H1 (cell line): ENCODE results near the gene NHLH2. TPM values are rescaled to one million over a fixed set of nuclear protein-coding genes. Genes with fewer than 3 reads are reported as not detected.

Experiments used
- CBX5 ChIP-seq: fragments of 300-800, 300-1000 bp; sonication (generic); IDR thresholded peaks from 2 replicates; pipeline ENCODE4 v1.7.1; 2016; ENCODE audit warnings: antibody characterized with exemption, low read length, low read depth
- CHD1 ChIP-seq: IDR thresholded peaks from 2 replicates; pipeline ENCODE4 v1.6.1; 2012; ENCODE audit warnings: low read depth, low read length, improper control_type of control experiment
- CREB1 ChIP-seq: IDR thresholded peaks from 2 replicates; pipeline ENCODE4 v1.6.1; 2012; ENCODE audit warnings: inconsistent platforms
- POU5F1 ChIP-seq: IDR thresholded peaks from 2 replicates; pipeline ENCODE4 v1.6.1; 2011; ENCODE audit warnings: low read depth, mild to moderate bottlenecking, low read length, moderate library complexity
- SIN3A ChIP-seq, 2 experiments: IDR thresholded peaks in 1 of 2; conservative IDR thresholded peaks in 1 of 2; 2 replicates each; pipeline ENCODE4 v1.6.1; 2011 to 2012; ENCODE audit warnings: low read length in 2 of 2, improper control_type of control experiment in 1 of 2, low read depth in 1 of 2, mild to moderate bottlenecking in 1 of 2
- SRF ChIP-seq: IDR thresholded peaks from 2 replicates; pipeline ENCODE4 v1.6.1; 2011; ENCODE audit warnings: mild to moderate bottlenecking, low read depth, low read length, moderate library complexity
- ZNF274 ChIP-seq: IDR thresholded peaks from 2 replicates; pipeline ENCODE4 v1.7.0; 2012; ENCODE audit warnings: low read length, borderline replicate concordance; ENCODE audit errors: extremely low read depth
- polyA plus RNA-seq, 7 experiments: library from polyadenylated mRNA; depleted of rRNA in 3 of 7; stranded (reverse) in 5 of 7; unstranded in 2 of 7; fragments of >200 nt in 5 of 7; fragments of 200-250 nt in 2 of 7; gene quantifications; 1 replicate in 5 of 7; 2 replicates in 1 of 7; 4 replicates in 1 of 7; pipeline versions ENCODE4 v1.2.1 to v1.2.3, GENCODE V29; 2011 to 2013; ENCODE audit warnings: missing spikeins in 2 of 7, mixed read lengths in 2 of 7
- total RNA-seq: library from RNA; stranded (reverse); fragmentation: NEBNext Ultra II Directional; extraction: Animal tissue kit (Norgen Biotek cat#: 25700); gene quantifications from 2 replicates; pipeline ENCODE4 v1.2.1, GENCODE V29; 2021
- TF ChIP-seq, protein P1 (sequence below): fragments of 300-600 bp; sonication (generic); IDR thresholded peaks from 2 replicates; pipeline ENCODE4 v1.7.1; 2012; ENCODE audit warnings: low read length, moderate library complexity, mild to moderate bottlenecking, inconsistent platforms; ENCODE audit not compliant: insufficient replicate concordance
- TF ChIP-seq, protein P2 (sequence below): IDR thresholded peaks from 2 replicates; pipeline ENCODE4 v1.6.1; 2012; ENCODE audit warnings: low read length, inconsistent platforms

NHLH2 gene
- total and polyA plus RNA-seq, 2 of the 8 experiments (the other 6 are each of a cell fraction or from before 2014, with no cell fraction given) = 0.92 to 1.1 TPM

DNA sequence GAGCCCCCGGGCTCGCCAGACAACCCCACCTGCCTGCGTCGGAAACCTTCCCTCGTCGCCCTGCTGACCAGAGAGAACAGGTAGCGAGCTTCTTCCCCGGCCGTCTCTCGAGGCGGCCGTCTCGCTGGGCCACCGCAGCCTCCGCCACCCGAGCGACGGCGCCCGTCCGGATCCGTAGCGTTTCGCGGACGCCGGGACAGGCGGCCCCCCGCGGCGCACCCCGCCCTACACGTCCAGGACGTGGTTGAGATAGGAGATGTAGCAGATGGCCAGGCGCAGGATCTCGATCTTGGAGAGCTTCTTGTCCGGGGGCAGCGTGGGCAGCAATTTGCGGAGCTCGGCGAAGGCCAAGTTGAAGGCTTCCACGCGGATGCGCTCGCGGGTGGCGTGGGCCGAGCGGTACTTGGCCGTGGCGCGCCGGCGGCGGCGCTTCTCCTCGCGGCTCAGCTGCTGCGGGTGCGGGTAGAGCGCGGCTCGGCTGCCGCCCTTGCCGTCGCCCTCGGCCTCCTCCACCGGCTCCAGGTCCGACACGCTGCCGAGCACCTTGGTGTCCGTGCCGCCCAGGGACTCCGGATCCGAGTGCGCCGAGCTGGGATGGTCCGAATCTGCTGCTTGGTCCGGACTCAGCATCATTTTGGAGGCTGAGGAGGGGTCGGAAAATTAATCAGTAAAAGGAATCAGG, 3.0 kb downstream of the NHLH2 start (continued):
- TF ChIP-seq, protein P1, sequence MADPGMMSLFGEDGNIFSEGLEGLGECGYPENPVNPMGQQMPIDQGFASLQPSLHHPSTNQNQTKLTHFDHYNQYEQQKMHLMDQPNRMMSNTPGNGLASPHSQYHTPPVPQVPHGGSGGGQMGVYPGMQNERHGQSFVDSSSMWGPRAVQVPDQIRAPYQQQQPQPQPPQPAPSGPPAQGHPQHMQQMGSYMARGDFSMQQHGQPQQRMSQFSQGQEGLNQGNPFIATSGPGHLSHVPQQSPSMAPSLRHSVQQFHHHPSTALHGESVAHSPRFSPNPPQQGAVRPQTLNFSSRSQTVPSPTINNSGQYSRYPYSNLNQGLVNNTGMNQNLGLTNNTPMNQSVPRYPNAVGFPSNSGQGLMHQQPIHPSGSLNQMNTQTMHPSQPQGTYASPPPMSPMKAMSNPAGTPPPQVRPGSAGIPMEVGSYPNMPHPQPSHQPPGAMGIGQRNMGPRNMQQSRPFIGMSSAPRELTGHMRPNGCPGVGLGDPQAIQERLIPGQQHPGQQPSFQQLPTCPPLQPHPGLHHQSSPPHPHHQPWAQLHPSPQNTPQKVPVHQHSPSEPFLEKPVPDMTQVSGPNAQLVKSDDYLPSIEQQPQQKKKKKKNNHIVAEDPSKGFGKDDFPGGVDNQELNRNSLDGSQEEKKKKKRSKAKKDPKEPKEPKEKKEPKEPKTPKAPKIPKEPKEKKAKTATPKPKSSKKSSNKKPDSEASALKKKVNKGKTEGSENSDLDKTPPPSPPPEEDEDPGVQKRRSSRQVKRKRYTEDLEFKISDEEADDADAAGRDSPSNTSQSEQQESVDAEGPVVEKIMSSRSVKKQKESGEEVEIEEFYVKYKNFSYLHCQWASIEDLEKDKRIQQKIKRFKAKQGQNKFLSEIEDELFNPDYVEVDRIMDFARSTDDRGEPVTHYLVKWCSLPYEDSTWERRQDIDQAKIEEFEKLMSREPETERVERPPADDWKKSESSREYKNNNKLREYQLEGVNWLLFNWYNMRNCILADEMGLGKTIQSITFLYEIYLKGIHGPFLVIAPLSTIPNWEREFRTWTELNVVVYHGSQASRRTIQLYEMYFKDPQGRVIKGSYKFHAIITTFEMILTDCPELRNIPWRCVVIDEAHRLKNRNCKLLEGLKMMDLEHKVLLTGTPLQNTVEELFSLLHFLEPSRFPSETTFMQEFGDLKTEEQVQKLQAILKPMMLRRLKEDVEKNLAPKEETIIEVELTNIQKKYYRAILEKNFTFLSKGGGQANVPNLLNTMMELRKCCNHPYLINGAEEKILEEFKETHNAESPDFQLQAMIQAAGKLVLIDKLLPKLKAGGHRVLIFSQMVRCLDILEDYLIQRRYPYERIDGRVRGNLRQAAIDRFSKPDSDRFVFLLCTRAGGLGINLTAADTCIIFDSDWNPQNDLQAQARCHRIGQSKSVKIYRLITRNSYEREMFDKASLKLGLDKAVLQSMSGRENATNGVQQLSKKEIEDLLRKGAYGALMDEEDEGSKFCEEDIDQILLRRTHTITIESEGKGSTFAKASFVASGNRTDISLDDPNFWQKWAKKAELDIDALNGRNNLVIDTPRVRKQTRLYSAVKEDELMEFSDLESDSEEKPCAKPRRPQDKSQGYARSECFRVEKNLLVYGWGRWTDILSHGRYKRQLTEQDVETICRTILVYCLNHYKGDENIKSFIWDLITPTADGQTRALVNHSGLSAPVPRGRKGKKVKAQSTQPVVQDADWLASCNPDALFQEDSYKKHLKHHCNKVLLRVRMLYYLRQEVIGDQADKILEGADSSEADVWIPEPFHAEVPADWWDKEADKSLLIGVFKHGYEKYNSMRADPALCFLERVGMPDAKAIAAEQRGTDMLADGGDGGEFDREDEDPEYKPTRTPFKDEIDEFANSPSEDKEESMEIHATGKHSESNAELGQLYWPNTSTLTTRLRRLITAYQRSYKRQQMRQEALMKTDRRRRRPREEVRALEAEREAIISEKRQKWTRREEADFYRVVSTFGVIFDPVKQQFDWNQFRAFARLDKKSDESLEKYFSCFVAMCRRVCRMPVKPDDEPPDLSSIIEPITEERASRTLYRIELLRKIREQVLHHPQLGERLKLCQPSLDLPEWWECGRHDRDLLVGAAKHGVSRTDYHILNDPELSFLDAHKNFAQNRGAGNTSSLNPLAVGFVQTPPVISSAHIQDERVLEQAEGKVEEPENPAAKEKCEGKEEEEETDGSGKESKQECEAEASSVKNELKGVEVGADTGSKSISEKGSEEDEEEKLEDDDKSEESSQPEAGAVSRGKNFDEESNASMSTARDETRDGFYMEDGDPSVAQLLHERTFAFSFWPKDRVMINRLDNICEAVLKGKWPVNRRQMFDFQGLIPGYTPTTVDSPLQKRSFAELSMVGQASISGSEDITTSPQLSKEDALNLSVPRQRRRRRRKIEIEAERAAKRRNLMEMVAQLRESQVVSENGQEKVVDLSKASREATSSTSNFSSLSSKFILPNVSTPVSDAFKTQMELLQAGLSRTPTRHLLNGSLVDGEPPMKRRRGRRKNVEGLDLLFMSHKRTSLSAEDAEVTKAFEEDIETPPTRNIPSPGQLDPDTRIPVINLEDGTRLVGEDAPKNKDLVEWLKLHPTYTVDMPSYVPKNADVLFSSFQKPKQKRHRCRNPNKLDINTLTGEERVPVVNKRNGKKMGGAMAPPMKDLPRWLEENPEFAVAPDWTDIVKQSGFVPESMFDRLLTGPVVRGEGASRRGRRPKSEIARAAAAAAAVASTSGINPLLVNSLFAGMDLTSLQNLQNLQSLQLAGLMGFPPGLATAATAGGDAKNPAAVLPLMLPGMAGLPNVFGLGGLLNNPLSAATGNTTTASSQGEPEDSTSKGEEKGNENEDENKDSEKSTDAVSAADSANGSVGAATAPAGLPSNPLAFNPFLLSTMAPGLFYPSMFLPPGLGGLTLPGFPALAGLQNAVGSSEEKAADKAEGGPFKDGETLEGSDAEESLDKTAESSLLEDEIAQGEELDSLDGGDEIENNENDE = no peak
- no peak for TF ChIP-seq POU5F1
- TF ChIP-seq, protein P2, sequence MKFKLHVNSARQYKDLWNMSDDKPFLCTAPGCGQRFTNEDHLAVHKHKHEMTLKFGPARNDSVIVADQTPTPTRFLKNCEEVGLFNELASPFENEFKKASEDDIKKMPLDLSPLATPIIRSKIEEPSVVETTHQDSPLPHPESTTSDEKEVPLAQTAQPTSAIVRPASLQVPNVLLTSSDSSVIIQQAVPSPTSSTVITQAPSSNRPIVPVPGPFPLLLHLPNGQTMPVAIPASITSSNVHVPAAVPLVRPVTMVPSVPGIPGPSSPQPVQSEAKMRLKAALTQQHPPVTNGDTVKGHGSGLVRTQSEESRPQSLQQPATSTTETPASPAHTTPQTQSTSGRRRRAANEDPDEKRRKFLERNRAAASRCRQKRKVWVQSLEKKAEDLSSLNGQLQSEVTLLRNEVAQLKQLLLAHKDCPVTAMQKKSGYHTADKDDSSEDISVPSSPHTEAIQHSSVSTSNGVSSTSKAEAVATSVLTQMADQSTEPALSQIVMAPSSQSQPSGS = no peak
- no peak for TF ChIP-seq SRF
- TF ChIP-seq CHD1 = no peak
- TF ChIP-seq CREB1 = no peak
- no peak for TF ChIP-seq CBX5
- TF ChIP-seq SIN3A (conservative IDR thresholded peaks at IDR 0.05 in 1 of 2, IDR thresholded peaks at IDR 0.05 in 1 of 2; ENCODE audit: low read depth in 1 of 2, low read length in 2 of 2) = no peak
- no peak for TF ChIP-seq ZNF274
